ENCODE results near the gene TNNT2. TPM values are rescaled to one million over a fixed set of nuclear protein-coding genes. Genes with fewer than 3 reads are reported as not detected.

The TNNT2 gene
- total RNA-seq, 1 experiment from 2014 or later: not detected

GRCh38 chr1:201358596-201358995, 18.9 kb downstream of the TNNT2 start:
- in situ Hi-C loops (cut with HindIII; ENCODE audit: low pct_unique_long_range_greater_than_20kb, low sequenced_read_pairs): no loop called here
- no TSS peak for BruUV-seq (replicated peaks)

DNA sequence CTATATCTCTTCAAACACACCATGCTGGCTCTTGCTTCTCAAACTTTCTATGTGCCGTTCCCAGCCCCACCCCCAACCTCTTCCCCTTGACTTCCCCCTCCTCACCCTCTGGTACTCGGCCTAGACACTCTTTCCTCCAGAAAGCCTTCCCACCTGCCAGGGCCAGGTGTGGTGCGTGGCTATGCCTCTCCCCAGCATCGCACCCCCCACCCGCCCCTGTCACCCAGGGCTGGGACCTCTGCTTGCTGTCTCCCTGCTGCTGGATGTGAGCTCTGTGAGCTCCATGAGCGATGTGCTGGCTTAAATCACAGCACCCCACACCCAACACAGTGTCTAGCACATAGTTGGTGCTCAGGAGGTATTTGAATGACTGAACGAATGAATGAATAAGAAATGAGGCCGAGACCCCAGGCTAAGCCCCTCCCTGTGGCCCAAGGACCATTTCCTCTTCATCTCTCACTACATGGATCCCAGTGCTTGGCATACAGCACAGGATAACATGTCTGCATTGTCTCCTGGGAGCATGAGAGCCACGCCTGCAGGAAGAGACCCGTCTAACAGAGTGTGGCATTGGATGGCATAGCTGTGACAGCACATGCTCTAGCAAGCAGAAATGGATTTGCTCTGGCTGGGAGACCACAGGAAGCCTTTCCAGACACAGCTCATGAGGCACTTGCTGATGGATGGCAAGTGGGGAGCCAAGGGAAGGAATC, 19.7 kb downstream of the TNNT2 start:
- BruUV-seq (replicated peaks): no TSS peak
- POLR2A ChIA-PET: no interaction called here
- no peak for ATAC-seq
- TF ChIP-seq TCF7L2 (IDR thresholded peaks at IDR 0.05; ENCODE audit: low read depth, low read length) (no peak), POLR2AphosphoS5 (IDR thresholded peaks at IDR 0.05; ENCODE audit: low read depth, low read length) (no peak), SIN3A (IDR thresholded peaks at IDR 0.05; ENCODE audit: borderline replicate concordance, insufficient read depth, low read depth, low read length) (no peak), CTCF (IDR thresholded peaks at IDR 0.05) (no peak)
- TF ChIP-seq, protein P1, sequence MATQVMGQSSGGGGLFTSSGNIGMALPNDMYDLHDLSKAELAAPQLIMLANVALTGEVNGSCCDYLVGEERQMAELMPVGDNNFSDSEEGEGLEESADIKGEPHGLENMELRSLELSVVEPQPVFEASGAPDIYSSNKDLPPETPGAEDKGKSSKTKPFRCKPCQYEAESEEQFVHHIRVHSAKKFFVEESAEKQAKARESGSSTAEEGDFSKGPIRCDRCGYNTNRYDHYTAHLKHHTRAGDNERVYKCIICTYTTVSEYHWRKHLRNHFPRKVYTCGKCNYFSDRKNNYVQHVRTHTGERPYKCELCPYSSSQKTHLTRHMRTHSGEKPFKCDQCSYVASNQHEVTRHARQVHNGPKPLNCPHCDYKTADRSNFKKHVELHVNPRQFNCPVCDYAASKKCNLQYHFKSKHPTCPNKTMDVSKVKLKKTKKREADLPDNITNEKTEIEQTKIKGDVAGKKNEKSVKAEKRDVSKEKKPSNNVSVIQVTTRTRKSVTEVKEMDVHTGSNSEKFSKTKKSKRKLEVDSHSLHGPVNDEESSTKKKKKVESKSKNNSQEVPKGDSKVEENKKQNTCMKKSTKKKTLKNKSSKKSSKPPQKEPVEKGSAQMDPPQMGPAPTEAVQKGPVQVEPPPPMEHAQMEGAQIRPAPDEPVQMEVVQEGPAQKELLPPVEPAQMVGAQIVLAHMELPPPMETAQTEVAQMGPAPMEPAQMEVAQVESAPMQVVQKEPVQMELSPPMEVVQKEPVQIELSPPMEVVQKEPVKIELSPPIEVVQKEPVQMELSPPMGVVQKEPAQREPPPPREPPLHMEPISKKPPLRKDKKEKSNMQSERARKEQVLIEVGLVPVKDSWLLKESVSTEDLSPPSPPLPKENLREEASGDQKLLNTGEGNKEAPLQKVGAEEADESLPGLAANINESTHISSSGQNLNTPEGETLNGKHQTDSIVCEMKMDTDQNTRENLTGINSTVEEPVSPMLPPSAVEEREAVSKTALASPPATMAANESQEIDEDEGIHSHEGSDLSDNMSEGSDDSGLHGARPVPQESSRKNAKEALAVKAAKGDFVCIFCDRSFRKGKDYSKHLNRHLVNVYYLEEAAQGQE (IDR thresholded peaks at IDR 0.05; ENCODE audit: insufficient read depth in 1 of 2, low read depth in 2 of 2, low read length in 1 of 2): no peak
- CTCF ChIA-PET: no interaction called here
- H3K9me3 ChIP-seq (ENCODE audit: control insufficient read depth, insufficient read depth, low read depth, low read length): no peaks in the 10 kb centered on the region
- no peak overlapping the region for H3K4me3 ChIP-seq (ENCODE audit: low read depth in 2 of 2, low read length in 2 of 2)
- intact Hi-C loops (cut with micrococcal nuclease; ENCODE audit: unreplicated experiment) (no loop called here), in situ Hi-C loops (cut with HindIII; ENCODE audit: low pct_unique_long_range_greater_than_20kb, low sequenced_read_pairs) (no loop called here)
- H3K27ac ChIP-seq (ENCODE audit: low read length): no peak overlapping the region
- no peak for DNase-seq (ENCODE audit: low read depth, low spot score)
- H3K36me3 ChIP-seq (ENCODE audit: control insufficient read depth, insufficient read depth, low read length): no peaks in the 10 kb centered on the region
- no peaks in the 10 kb centered on the region for H3K4me1 ChIP-seq (ENCODE audit: control insufficient read depth, insufficient read depth, low read length)
- no peaks in the 10 kb centered on the region; the same call in 1 of the 2 replicates for H3K27me3 ChIP-seq (ENCODE audit: control insufficient read depth, insufficient read depth, low read length)

More at GRCh38 chr1:201358596-201358995, 18.9 kb downstream of the TNNT2 start:
- DNase-seq (ENCODE audit: low read depth, low spot score) (no peak), ATAC-seq (no peak)
- TF ChIP-seq, protein P1 (IDR thresholded peaks at IDR 0.05; ENCODE audit: insufficient read depth in 1 of 2, low read depth in 2 of 2, low read length in 1 of 2): no peak
- no peak for TF ChIP-seq CTCF (IDR thresholded peaks at IDR 0.05)
- TF ChIP-seq POLR2AphosphoS5 (IDR thresholded peaks at IDR 0.05; ENCODE audit: low read depth, low read length): no peak
- no peak for TF ChIP-seq TCF7L2 (IDR thresholded peaks at IDR 0.05; ENCODE audit: low read depth, low read length)
- no peak for TF ChIP-seq SIN3A (IDR thresholded peaks at IDR 0.05; ENCODE audit: borderline replicate concordance, insufficient read depth, low read depth, low read length)
- ChIA-PET POLR2A (no interaction called here), CTCF (interaction anchor here (1.5 kb wide), 1 partner anchor 12 kb away, joined by 8 read pairs; no protein-coding TSS in a partner anchor)
- Histone ChIP-seq H3K4me3 (ENCODE audit: low read depth in 2 of 2, low read length in 2 of 2) (no peak overlapping the region), H3K27me3 (ENCODE audit: control insufficient read depth, insufficient read depth, low read length) (no peaks in the 10 kb centered on the region; the same call in 1 of the 2 replicates), H3K4me1 (ENCODE audit: control insufficient read depth, insufficient read depth, low read length) (no peaks in the 10 kb centered on the region), H3K27ac (ENCODE audit: low read length) (no peak overlapping the region), H3K9me3 (ENCODE audit: control insufficient read depth, insufficient read depth, low read depth, low read length) (no peaks in the 10 kb centered on the region), H3K36me3 (ENCODE audit: control insufficient read depth, insufficient read depth, low read length) (no peaks in the 10 kb centered on the region)
- intact Hi-C loops (cut with micrococcal nuclease; ENCODE audit: unreplicated experiment): no loop called here

Measured in Panc1 (cell line).